HepG2 (cell line): Measurements from ENCODE around the gene NHERF2. TPM values are rescaled to one million over a fixed set of nuclear protein-coding genes. Genes with fewer than 3 reads are reported as not detected.

Experiments
- ATF1 ChIP-seq: IDR thresholded peaks from 2 replicates; pipeline ENCODE4 v1.6.1; 2016; ENCODE audit warnings: mild to moderate bottlenecking, control low read depth
- DPF2 ChIP-seq: sonication (generic); formaldehyde crosslinking; IDR thresholded peaks from 2 replicates; pipeline ENCODE4 v1.4.0; 2020; ENCODE audit warnings: mild to moderate bottlenecking, low read depth, missing genetic modification reagents, borderline replicate concordance
- ERF ChIP-seq: IDR thresholded peaks from 2 replicates; pipeline ENCODE4 v1.6.1; 2018; ENCODE audit warnings: missing biosample characterization, missing genetic modification reagents
- EZH2 ChIP-seq: conservative IDR thresholded peaks from 2 replicates; pipeline ENCODE4 v1.6.1; 2012; ENCODE audit warnings: mild to moderate bottlenecking, low read depth, low read length, moderate library complexity
- FOXA1 ChIP-seq, 2 experiments: fragments of 450-650 bp in 1 of 2; sonication (generic) in 1 of 2; formaldehyde crosslinking in 1 of 2; IDR thresholded peaks; 2 replicates each; pipeline versions ENCODE4 v1.4.0 to v1.6.1; 2016 to 2020; ENCODE audit warnings: missing genetic modification reagents in 1 of 2
- HMG20A ChIP-seq: IDR thresholded peaks from 2 replicates; pipeline ENCODE4 v1.6.1; 2016; ENCODE audit warnings: borderline replicate concordance
- KDM1A ChIP-seq: IDR thresholded peaks from 2 replicates; pipeline ENCODE4 v1.6.1; 2016; ENCODE audit warnings: missing compliant biosample characterization
- MEF2D ChIP-seq: sonication (generic); formaldehyde crosslinking; IDR thresholded peaks from 2 replicates; pipeline ENCODE4 v1.5.1; 2020; ENCODE audit warnings: mild to moderate bottlenecking, missing genetic modification reagents
- NR2F6 ChIP-seq, 2 experiments: IDR thresholded peaks; 2 replicates each; pipeline ENCODE4 v1.6.1; 2016; ENCODE audit warnings: antibody characterized with exemption in 1 of 2, mild to moderate bottlenecking in 1 of 2
- RELA ChIP-seq: sonication (generic); formaldehyde crosslinking; IDR thresholded peaks from 2 replicates; pipeline ENCODE4 v1.4.0; 2020; ENCODE audit warnings: missing genetic modification reagents
- RFXAP ChIP-seq: sonication (generic); formaldehyde crosslinking; IDR thresholded peaks from 2 replicates; pipeline ENCODE4 v1.4.0; 2020; ENCODE audit warnings: missing genetic modification reagents, borderline replicate concordance
- TOE1 ChIP-seq: sonication (generic); formaldehyde crosslinking; IDR thresholded peaks from 2 replicates; pipeline ENCODE4 v1.4.0; 2020; ENCODE audit warnings: mild to moderate bottlenecking, missing genetic modification reagents
- TSC22D2 ChIP-seq: sonication (generic); formaldehyde crosslinking; IDR thresholded peaks from 2 replicates; pipeline ENCODE4 v1.5.1; 2020; ENCODE audit warnings: missing genetic modification reagents, mild to moderate bottlenecking, borderline replicate concordance
- ZNF572 ChIP-seq: sonication (generic); formaldehyde crosslinking; IDR thresholded peaks from 2 replicates; pipeline ENCODE4 v1.5.1; 2020; ENCODE audit warnings: mild to moderate bottlenecking, missing genetic modification reagents
- ZNF605 ChIP-seq: sonication (generic); formaldehyde crosslinking; IDR thresholded peaks from 2 replicates; pipeline ENCODE4 v1.8.0; 2022; ENCODE audit warnings: mild to moderate bottlenecking, missing genetic modification reagents
- ZNF670 ChIP-seq: sonication (generic); formaldehyde crosslinking; IDR thresholded peaks from 2 replicates; pipeline ENCODE4 v1.8.0; 2022; ENCODE audit warnings: mild to moderate bottlenecking, missing genetic modification reagents, borderline replicate concordance
- ZNF761 ChIP-seq: sonication (generic); formaldehyde crosslinking; conservative IDR thresholded peaks from 2 replicates; pipeline ENCODE4 v1.4.0; 2020; ENCODE audit warnings: mild to moderate bottlenecking, missing genetic modification reagents
- ZNF777 ChIP-seq: sonication (generic); formaldehyde crosslinking; IDR thresholded peaks from 2 replicates; pipeline ENCODE4 v1.4.0; 2020; ENCODE audit warnings: missing genetic modification reagents
- polyA plus RNA-seq, 8 experiments: library from polyadenylated mRNA; depleted of rRNA in 3 of 8; stranded (reverse) in 7 of 8; unstranded in 1 of 8; fragments of >200 nt; fragmentation: Illumina TruSeq in 4 of 8; extraction: Trizol in 4 of 8; gene quantifications; 2 replicates each; pipeline versions ENCODE4 v1.2.1 to v1.2.3, GENCODE V29; 2011 to 2016; ENCODE audit warnings: low read depth in 4 of 8, missing spikeins in 1 of 8, mixed read lengths in 1 of 8; ENCODE audit not compliant: insufficient read depth in 1 of 8
- total RNA-seq, 5 experiments: library from RNA; depleted of rRNA; stranded (reverse); fragments of >200 nt; fragmentation: Illumina TruSeq; extraction: Trizol; gene quantifications; 2 replicates each; pipeline ENCODE4 v1.2.3, GENCODE V29; 2016; ENCODE audit warnings: low read depth in 1 of 5
- TF ChIP-seq, protein P1 (sequence below): sonication (generic); formaldehyde crosslinking; IDR thresholded peaks from 2 replicates; pipeline ENCODE4 v1.8.1; 2023; ENCODE audit warnings: missing genetic modification reagents, inconsistent platforms, borderline replicate concordance
- TF ChIP-seq, protein P2 (sequence below): sonication (generic); formaldehyde crosslinking; IDR thresholded peaks from 2 replicates; pipeline ENCODE4 v1.8.1; 2023; ENCODE audit warnings: mild to moderate bottlenecking, missing genetic modification reagents
- TF ChIP-seq, protein P3 (sequence below): sonication (generic); formaldehyde crosslinking; IDR thresholded peaks from 2 replicates; pipeline ENCODE4 v1.4.0; 2020; ENCODE audit warnings: mild to moderate bottlenecking, missing genetic modification reagents, borderline replicate concordance
- TF ChIP-seq, protein P4 (sequence below): IDR thresholded peaks from 2 replicates; pipeline ENCODE4 v1.6.1; 2016; ENCODE audit warnings: missing biosample characterization, missing genetic modification reagents, low read depth
- TF ChIP-seq, protein P5 (sequence below): sonication (generic); IDR thresholded peaks from 2 replicates; pipeline ENCODE4 v1.6.1; 2016; ENCODE audit warnings: low read depth, borderline replicate concordance

The NHERF2 gene
- total and polyA plus RNA-seq, 2 of the 13 experiments (the other 11 are each of a cell fraction or from before 2014, with no cell fraction given) = 23.7 to 39.3 TPM

DNA sequence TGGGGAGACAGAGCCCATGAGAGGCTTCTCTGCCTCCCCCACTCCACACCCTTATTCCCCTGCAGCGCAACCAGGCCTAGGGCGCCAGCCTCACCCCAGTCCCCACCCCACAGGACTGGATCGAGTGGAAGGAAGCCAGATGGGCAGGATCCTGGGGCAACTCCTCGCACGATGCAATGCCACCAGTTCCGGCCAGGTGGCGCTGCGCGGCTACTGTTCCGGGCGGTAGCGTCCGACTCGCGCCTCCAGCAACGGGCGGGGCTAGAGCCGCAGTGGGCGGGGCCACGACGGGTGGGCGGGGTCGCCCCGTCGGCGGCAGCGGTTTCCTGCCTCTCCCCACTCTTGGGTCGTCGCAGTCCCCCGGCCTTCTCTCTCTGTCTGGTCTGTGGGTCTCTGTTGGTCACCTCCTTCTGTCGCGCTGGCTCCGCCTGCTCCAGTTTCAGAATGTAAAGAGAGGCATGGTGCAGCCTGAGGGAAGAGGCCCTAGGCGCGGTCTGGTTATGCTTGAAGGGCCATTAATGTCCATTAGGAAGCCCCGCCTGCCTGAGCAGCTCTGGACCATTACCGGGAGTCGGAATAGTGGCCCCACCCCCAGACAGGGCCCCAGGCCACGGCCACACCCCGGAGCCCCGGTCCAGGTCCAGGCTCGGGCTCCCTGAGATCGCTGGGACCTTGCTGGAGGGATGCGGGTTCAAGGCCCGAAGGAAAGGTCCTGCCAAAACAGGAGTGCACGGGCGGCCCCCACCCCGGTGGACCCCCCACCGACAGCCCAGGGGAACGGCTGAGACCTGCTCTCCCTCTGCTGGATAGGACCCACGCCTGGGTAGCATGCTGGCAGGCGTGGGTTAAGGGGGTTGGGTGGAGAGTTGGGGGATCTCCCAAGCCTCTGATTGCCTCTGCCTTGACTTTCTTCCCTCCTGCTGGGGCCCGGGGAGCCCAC lies 3.3 kb upstream of the NHERF2 start (continued):
- TF ChIP-seq EZH2 (no peak), FOXA1 (IDR thresholded peaks at IDR 0.05) (no peak), FOXA1 (CRISPR knock-in tag; IDR thresholded peaks at IDR 0.05) (no peak), ZNF670 (CRISPR knock-in tag) (no peak), RFXAP (CRISPR knock-in tag) (no peak), ERF (CRISPR knock-in tag) (peak; percentile 80), RELA (CRISPR knock-in tag) (no peak), TSC22D2 (no peak), ZNF761 (CRISPR knock-in tag) (peak; percentile 60; the same call in 1 of the 2 replicates), ZNF777 (CRISPR knock-in tag) (peak; percentile 84), ZNF605 (CRISPR knock-in tag) (peak; percentile 82), MEF2D (no peak), HMG20A (no peak), NR2F6 (IDR thresholded peaks at IDR 0.05) (no peak), NR2F6 (CRISPR knock-in tag; IDR thresholded peaks at IDR 0.05) (peak; percentile 22; the same call in 1 of the 2 replicates), KDM1A (CRISPR knock-in tag) (no peak), ATF1 (CRISPR knock-in tag) (no peak), ZNF572 (CRISPR knock-in tag) (peak; percentile 77; the same call in 1 of the 2 replicates), DPF2 (CRISPR knock-in tag) (0 out of 2 replicates have a peak, but pooled peaks have one; percentile 26), TOE1 (CRISPR knock-in tag) (no peak)
- TF ChIP-seq, protein P1, sequence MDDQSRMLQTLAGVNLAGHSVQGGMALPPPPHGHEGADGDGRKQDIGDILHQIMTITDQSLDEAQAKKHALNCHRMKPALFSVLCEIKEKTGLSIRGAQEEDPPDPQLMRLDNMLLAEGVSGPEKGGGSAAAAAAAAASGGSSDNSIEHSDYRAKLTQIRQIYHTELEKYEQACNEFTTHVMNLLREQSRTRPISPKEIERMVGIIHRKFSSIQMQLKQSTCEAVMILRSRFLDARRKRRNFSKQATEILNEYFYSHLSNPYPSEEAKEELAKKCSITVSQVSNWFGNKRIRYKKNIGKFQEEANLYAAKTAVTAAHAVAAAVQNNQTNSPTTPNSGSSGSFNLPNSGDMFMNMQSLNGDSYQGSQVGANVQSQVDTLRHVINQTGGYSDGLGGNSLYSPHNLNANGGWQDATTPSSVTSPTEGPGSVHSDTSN (CRISPR knock-in tag) = no peak
- TF ChIP-seq, protein P2, sequence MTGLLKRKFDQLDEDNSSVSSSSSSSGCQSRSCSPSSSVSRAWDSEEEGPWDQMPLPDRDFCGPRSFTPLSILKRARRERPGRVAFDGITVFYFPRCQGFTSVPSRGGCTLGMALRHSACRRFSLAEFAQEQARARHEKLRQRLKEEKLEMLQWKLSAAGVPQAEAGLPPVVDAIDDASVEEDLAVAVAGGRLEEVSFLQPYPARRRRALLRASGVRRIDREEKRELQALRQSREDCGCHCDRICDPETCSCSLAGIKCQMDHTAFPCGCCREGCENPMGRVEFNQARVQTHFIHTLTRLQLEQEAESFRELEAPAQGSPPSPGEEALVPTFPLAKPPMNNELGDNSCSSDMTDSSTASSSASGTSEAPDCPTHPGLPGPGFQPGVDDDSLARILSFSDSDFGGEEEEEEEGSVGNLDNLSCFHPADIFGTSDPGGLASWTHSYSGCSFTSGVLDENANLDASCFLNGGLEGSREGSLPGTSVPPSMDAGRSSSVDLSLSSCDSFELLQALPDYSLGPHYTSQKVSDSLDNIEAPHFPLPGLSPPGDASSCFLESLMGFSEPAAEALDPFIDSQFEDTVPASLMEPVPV (CRISPR knock-in tag) = no peak
- TF ChIP-seq, protein P3, sequence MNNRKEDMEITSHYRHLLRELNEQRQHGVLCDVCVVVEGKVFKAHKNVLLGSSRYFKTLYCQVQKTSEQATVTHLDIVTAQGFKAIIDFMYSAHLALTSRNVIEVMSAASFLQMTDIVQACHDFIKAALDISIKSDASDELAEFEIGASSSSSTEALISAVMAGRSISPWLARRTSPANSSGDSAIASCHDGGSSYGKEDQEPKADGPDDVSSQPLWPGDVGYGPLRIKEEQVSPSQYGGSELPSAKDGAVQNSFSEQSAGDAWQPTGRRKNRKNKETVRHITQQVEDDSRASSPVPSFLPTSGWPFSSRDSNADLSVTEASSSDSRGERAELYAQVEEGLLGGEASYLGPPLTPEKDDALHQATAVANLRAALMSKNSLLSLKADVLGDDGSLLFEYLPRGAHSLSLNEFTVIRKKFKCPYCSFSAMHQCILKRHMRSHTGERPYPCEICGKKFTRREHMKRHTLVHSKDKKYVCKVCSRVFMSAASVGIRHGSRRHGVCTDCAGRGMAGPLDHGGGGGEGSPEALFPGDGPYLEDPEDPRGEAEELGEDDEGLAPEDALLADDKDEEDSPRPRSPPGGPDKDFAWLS (CRISPR knock-in tag) = no peak
- TF ChIP-seq, protein P4, sequence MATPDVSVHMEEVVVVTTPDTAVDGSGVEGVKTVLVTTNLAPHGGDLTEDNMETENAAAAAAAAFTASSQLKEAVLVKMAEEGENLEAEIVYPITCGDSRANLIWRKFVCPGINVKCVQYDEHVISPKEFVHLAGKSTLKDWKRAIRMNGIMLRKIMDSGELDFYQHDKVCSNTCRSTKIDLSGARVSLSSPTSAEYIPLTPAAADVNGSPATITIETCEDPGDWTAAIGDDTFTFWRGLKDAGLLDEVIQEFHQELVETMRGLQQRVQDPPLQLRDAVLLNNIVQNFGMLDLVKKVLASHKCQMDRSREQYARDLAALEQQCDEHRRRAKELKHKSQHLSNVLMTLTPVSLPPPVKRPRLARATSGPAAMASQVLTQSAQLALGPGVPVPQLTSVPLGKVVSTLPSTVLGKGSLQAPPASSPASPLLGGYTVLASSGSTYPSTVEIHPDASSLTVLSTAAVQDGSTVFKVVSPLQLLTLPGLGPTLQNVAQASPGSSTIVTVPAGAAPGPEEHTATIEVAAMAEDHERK = no peak
- TF ChIP-seq, protein P5, sequence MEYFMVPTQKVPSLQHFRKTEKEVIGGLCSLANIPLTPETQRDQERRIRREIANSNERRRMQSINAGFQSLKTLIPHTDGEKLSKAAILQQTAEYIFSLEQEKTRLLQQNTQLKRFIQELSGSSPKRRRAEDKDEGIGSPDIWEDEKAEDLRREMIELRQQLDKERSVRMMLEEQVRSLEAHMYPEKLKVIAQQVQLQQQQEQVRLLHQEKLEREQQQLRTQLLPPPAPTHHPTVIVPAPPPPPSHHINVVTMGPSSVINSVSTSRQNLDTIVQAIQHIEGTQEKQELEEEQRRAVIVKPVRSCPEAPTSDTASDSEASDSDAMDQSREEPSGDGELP = no peak
